GM18520 (cell line): Measurements from ENCODE around the gene TOR1AIP1.
"Not testable (repeated sequence)": the region's sequence is repeated elsewhere in the genome, so short reads cannot be mapped to it uniquely, and the experiment has no call there.

Experiments
- ATAC-seq: cut with Tn5 transposase; IDR thresholded peaks from one replicate; pipeline ENCODE4 v1.9.1; 2021; ENCODE audit not compliant: unreplicated experiment

The TOR1AIP1 gene

DNA sequence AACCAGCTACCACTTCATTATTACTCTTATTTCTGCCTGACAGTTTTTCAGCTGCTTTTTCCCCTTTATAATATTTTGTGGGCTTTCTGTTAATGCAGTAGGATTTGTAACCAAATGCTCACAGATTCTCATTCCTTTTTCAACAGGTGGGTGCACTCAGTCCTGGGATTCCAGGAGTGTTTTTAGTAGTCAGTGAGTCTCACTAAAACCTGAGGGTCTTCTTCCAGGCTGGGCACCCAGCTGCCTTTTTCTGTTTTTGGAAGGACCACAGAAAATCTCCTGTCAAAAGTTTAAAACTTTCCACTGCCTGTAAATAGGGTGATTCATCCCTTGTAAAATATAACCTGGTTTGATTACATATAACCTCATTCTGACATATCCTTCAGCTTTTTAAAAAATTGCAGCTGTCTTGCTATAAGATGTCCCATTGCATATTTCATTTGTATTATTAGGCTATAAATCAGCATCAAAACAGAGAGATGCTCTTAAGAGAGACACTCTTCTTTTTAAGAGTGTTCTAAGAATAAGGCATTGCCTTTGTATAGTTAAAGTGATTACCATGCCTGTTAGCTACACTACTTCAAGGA lies 55.7 kb downstream of the TOR1AIP1 start:
- no peak for ATAC-seq

DNA sequence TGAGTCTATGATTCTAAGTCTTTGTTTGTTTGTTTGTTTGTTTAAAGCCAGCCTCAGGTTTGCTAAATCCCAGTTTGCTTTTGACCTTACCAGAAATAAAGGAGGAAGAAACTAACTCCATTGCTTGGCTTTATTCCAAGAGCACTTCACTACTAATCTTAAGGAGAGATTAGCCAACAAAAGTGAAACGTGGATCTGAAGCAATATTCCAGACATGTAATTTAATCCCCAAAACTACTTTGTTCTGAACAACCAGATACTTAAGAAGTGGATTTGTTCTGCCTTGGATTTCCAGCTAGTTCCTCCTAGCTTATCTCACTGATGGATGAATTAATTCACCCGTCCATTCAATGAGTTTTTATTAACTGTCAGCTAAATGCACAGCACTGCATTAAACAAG lies 56.7 kb downstream of the TOR1AIP1 start:
- no peak for ATAC-seq

DNA sequence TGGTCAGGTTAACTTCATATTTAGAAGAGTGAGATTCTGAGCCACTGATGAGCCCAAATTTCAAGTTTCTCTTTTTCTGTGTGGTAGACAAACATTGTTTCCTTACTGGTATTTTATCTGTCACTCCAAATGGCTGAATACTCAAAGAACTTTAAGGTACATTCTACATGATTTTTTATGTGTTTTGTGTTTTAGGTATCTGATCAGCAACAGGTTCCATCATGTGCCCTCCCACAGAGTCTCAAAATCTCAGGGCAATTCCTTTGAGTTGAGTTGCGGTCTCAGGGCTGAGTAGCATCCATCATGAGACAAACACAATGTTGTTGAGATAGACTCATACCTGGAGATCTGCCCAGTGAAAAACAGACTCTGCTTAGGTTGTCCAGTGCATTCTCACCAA lies 57.9 kb downstream of the TOR1AIP1 start:
- no peak for ATAC-seq

DNA sequence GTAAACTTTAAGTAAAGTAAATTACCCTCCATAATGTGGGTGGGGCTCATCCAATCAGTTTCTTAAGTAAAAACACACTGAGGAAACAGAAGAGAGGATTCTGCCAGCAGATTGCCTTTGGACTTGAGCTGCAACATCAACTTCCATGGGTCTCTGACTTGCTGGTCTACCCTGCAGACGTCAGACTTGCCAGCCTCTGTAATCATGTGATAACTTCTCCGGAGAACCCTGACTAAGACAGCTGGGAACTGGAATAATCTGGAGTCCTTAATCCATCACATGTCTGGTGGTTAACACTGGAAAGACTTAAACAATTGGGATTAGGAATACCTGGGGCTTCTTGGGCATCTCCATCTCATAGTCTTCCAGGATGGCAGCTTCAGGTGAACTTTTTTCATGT lies 59.4 kb downstream of the TOR1AIP1 start:
- ATAC-seq = no peak

DNA sequence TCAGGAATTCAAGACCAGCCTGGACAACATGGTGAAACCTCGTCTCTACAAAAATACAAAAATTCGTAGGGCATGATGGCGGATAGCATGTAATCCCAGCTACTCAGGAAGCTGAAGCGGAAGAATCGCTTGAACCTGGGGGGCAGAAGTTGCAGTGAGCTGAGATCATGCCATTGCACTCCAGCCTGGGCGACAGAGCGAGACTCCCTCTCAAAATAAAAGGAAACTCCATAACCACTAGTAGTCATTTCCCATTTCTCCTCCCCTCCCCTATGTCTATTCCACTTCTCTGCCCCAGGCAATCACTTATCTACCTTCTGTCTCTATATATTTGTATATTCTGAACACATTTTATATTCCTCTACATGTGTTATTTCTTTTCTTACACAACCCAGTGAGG lies 68.6 kb downstream of the TOR1AIP1 start:
- no peak for ATAC-seq

DNA sequence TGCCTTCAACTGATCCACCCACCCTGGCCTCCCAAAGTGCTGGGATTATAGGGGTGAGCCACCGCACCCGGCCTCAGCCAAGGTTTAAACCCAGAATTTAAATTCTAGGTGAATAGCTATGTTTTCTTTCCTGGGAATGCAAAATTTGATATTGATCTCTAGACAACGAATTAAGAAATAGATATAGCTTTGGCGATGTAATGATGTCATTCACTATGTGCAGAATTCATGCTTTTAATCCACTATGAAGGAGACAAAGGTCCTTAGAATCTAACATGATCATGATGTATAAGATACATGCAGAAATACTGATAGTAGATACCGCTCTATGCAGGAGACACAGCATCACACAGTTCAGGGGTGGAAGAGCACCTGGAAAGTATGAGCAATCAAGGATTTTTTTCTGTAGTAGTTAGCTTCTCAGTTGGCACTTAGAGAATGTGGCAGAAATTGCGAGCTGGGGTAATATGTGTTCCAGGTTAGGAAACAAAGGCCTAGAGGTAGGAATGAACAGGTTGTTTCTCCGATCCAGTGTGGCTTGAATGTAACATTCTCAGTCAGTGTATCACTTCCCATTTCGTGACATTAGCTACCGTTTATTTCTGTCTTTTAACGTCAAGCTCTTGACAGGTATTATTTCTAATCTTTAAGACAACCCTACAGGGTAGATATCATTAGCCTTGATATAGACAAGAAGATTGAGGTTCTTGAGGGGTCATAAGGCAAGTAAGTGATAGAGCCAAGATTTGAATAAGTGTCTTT lies 69.5 kb downstream of the TOR1AIP1 start:
- no peak for ATAC-seq

DNA sequence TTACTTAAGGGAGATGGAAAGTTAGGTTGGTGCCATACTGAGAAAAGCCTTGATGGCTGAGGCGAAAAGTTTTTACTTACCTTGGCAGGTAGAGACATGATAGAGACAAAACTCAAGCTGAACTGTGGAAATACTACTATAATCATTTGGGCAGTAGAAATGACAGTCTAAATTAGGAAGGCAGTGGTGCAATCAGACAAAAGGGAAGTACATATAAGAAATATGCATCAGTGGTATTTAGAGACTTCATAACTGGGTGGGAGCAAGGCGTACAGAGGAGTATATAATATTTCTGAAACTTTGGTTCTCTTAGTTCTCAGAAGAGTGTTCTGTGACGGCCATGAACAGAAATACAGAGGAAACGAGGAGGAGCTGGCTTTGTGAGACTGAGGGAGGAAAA lies 70.1 kb downstream of the TOR1AIP1 start:
- no peak for ATAC-seq

DNA sequence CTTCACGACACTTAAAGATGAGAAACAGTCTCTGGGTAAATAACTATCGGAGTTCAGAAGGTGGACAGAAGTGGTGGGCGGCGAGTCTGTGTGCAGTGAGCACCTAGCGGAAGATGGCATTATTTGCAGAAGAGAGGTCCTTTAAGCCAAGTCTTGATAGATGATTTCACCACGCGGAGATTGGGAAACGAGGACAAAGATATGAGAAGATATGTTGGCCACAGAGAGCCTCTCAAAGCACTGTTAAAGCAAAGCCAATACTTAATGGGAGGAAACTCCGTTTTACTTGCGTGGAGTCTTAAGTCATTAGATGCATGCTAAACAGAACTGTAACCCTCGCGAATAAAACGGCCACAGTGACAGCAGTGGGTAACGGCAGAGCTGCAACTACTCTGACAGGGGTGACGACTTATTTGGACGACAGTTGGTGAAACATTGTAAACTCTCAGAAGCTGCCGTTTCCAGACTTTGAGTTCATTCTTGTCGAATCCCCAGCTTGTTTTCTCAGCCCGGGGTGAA lies 71.9 kb downstream of the TOR1AIP1 start:
- no peak for ATAC-seq

DNA sequence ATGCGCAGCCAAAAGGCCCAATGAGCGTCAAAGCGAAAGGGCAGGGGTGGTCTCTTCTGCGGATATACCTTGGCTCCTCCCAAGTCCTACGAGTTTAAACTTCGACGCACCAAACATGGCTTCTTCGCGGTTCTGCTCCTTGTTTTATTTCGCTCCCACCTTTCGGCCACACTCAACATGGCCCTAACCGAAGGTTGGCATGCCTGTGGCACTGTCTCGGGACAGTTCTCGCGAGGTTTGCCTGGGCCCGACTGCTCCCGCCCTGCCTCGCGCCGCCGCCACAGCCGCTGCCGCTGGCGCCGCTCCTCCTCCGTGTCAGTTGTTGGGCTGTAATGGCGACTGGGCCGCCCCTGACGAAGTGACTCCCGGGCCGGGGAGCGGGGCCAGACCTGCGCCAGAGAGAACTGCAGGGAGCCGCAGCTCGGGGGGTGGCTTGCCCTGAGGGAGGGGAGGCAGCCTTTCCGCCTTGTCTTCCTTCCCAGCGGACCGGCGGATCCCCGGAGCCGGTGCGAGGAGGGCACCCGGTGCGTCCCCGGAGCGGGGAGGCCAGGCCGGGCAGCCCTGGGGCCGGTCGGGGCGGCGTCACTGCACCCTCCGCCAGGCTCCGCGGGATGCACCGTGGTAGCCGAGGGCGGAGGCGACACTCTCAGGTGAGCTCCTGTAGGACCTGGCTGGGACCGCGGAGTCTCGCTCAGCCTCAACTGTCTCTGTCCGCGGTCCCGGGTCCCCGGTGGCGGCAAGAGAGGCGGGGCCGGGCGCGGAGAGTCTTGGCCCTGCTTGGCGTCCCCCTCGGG lies 72.6 kb downstream of the TOR1AIP1 start, which contains the start of gene CEP350:
TSS of gene CEP350 (plus strand) at position 318 of the 794 bp plus-strand sequence. CDS start 31,372 bp downstream, outside the sequence.
- ATAC-seq = peak; percentile 86

DNA sequence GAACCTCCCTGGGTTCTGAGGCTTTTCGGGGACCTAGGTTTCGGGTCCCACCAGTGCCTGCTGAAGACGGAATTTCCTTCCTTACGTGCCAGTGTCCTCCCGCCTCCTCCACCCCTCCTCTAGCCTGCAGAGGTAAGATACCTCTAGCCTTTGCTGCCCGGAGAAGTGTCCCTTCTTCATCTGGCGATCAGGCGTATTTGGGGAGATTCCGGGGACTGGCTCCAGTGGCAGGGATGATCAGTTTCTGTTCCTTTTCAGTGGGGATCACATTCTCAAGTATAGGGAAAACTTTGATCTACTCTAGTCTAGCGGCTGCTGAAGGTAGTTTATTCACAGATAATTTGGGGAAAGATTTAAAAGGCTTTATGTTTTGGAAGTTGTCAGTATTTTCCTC lies 73.2 kb downstream of the TOR1AIP1 start:
- ATAC-seq = no peak

DNA sequence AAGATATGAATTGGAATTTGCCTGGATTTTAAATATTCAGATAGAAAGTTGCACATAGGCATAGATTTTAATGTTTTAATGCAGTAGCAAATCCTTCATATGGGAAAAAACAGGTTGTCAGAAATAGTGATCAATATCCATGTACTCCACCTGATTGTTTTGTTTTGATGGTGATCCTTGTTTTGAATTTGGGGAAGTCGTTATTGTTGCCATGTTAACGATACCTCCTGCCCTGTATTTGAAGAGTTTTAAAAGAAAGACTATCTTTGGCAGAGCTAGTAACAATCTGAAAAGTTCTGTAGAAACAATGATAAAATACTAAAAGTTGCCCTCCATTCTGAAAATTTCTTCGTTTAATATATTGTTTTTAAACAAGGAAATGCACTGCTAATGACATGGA lies 73.6 kb downstream of the TOR1AIP1 start:
- no peak for ATAC-seq

DNA sequence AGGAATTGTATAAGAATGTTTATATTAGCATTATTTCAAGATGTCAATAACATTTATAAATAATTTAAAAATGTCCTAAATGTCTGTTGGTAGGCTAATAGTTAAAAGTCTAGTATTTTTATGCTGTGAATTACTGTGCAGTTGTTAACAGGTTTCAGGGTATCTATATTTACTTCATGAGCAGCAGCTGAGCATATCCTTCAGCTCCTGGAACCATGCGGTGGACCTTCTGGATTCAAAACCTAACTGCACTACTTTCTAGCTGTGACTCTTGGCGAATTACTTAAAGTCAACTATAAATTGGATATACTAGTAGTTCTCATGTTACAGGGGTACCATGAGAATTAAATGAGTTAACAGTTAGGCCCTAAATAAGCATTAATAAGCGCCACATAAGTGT lies 76.3 kb downstream of the TOR1AIP1 start:
- no peak for ATAC-seq

DNA sequence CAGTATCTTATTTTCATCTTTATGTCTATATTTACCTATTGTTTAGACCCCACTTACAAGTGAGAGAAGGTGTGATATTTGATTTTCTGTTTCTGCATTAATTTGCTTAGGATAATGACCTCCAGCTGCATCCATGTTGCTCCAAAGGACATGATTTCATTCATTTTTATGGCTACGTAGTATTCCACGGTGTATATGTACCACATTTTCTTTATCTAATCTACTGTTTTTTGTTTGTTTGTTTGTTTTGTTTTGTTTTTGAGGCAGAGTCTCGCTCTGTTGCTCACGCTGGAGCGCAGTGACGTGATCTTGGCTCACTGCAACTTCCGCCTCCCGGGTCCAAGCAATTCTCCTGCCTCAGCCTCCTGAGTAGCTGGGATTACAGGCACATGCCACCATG lies 80.1 kb downstream of the TOR1AIP1 start:
- ATAC-seq = not testable (repeated sequence)

DNA sequence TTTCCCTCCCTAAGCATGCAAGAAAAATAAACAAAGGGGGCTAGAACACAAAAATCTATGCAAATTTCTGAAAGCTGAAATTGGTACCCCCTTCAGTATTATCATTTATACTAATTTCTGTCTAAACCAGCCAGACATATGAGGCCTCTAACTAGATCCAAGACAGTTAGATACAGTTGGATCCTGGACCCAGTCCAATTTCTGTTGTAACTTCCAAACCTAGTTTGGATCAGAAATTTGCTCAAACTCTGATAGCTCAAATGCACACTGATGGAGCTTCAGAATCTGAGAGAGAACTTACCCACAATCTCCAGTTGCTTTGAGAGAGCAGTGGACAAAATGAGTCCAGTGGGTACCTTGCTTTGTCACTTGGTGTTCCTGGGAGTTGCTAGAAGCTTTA lies 84.5 kb downstream of the TOR1AIP1 start:
- ATAC-seq = no peak

DNA sequence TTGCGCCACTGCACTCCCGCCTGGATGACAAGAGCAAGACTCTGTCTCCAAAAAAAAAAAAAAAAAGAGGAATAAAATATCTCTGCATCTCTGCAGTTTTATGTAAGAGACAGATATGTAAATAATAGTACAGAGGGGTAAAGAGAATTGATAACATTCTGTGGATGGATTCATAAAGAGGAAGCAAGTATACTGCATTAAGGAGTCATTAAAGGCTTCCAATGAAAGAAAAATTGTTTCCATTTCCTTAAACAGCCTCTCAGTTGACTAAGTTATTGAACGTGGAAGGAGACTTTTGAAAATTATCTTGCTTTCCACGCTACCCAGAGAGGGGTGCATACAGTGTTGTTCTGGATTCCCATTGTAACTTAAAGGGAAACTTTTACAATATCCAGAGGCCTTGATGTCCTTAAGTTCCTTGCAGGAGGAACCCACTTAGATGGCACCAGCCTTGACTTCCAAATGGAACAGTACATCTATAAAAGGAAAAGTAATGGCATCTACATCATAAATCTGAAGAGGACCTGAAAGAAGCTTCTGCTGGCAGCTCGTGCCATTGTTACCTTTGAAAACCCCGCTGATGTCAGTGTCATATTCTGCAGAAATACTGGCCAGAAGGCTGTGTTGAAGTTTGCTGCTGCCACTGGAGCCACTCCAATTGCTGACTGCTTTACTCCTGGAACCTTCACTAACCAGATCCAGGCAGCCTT lies 86.4 kb downstream of the TOR1AIP1 start:
- no peak for ATAC-seq

DNA sequence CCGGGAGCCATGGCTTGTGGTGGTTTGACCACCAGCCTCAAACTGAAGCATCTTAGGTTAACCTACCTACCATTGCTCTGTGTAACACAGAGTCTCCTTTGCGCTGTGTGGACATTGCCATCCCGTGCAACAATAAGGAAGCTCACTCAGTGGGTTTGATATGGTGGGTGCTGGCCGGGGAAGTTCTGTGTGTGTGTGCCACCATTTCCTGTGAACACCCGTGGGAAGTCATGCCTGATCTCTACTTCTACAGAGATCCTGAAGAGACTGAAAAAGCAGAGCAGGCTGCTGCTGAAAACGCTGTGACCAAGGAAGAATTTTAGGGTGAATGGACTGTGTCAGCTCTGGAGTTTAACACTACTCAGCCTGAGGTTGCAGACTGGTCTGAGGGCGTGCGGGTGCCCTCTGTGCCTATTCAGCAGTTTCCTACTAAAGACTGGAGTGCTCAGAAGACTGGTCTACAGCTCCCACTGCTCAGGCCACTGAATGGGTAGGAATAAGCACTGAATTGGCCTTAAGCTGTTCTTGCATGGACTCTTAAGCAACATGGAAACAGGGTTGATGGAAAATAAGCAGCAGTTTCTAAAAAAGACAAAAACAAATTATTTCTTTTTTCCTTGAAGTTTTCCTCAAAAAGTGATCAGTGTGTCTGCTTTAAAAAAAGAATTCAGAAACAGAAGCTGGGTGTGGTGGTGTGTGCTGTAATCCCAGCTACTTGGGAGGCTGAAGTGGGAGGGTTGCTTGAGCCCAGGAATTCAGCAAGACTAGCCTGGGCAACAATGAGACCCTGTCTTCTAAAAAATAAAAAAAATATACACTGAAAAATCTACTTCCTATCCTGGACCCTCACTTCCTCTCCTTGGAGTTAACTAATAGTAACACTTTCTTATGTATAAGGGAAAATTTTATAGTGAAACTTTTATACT lies 87.2 kb downstream of the TOR1AIP1 start:
- no peak for ATAC-seq
